Neural cell (in vitro differentiated cells): ENCODE results near the gene FAM227A. TPM values are rescaled to one million over a fixed set of nuclear protein-coding genes. Genes with fewer than 3 reads are reported as not detected.

Experiments
- H2AFZ ChIP-seq: fragments of 200-600, 300-800 bp; sonication (generic), shearing (Covaris generic); 2 replicates; pipeline ENCODE4 v1.6.0; 2014; ENCODE audit warnings: low read depth, mild to moderate bottlenecking, antibody characterized with exemption, low read length, moderate library complexity
- H3F3A ChIP-seq: fragments of 200-600 bp; shearing (Covaris generic); 2 replicates; pipeline ENCODE4 v1.6.1; 2016; ENCODE audit warnings: mild to moderate bottlenecking, moderate library complexity, mixed read lengths, antibody characterized with exemption, low read length; ENCODE audit not compliant: insufficient read depth, poor library complexity, severe bottlenecking
- H3K27ac ChIP-seq: fragments of 200-600, 300-800 bp; sonication (generic), shearing (Covaris generic); 2 replicates; pipeline ENCODE4 v1.5.1; 2014; ENCODE audit warnings: mild to moderate bottlenecking, low read length, moderate library complexity
- H3K27me3 ChIP-seq: fragments of 300-800, 200-600 bp; sonication (generic), shearing (Covaris generic); 2 replicates; pipeline ENCODE4 v1.6.0; 2014; ENCODE audit warnings: mild to moderate bottlenecking, low read depth, low read length, moderate library complexity; ENCODE audit not compliant: insufficient read depth
- H3K36me3 ChIP-seq: fragments of 300-800, 200-600 bp; sonication (generic), shearing (Covaris generic); 2 replicates; pipeline ENCODE4 v1.5.1; 2014; ENCODE audit warnings: mild to moderate bottlenecking, antibody characterized with exemption, low read length, moderate library complexity; ENCODE audit not compliant: insufficient read depth
- H3K4me2 ChIP-seq: fragments of 300-800, 200-600 bp; sonication (generic), shearing (Covaris generic); 2 replicates; pipeline ENCODE4 v1.6.0; 2014; ENCODE audit warnings: mild to moderate bottlenecking, low read length
- H3K4me3 ChIP-seq: fragments of 300-800, 200-600 bp; sonication (generic), shearing (Covaris generic); 2 replicates; pipeline ENCODE4 v1.5.1; 2014; ENCODE audit warnings: mild to moderate bottlenecking, low read length, moderate library complexity
- H3K79me2 ChIP-seq: fragments of 200-600 bp; shearing (Covaris generic); replicated peaks from 2 replicates; pipeline ENCODE4 v1.6.0; 2014; ENCODE audit warnings: mild to moderate bottlenecking, low read length, moderate library complexity; ENCODE audit not compliant: insufficient read depth
- H3K9ac ChIP-seq: fragments of 300-800, 200-600 bp; sonication (generic), shearing (Covaris generic); 2 replicates; pipeline ENCODE4 v1.6.1; 2016; ENCODE audit warnings: mild to moderate bottlenecking, low read length, mixed read lengths
- H3K9me2 ChIP-seq: fragments of 200-600 bp; shearing (Covaris generic); 2 replicates; pipeline ENCODE4 v1.6.1; 2016; ENCODE audit warnings: mild to moderate bottlenecking, low read length, mixed read lengths; ENCODE audit not compliant: insufficient read depth
- H3K9me3 ChIP-seq: fragments of 200-600, 300-800 bp; sonication (generic), shearing (Covaris generic); 2 replicates; pipeline ENCODE4 v1.6.1; 2016; ENCODE audit warnings: mild to moderate bottlenecking, mixed run types, low read length, moderate library complexity, mixed read lengths
- H4K20me1 ChIP-seq: fragments of 200-600 bp; shearing (Covaris generic); 2 replicates; pipeline ENCODE4 v1.6.1; 2016; ENCODE audit warnings: mild to moderate bottlenecking, mixed run types; ENCODE audit not compliant: insufficient read depth
- EP300 ChIP-seq: fragments of 450-650 bp; conservative IDR thresholded peaks from 2 replicates; pipeline ENCODE4 v1.6.1; 2014; ENCODE audit warnings: antibody characterized with exemption, mild to moderate bottlenecking, moderate library complexity; ENCODE audit not compliant: poor library complexity, severe bottlenecking
- EZH2 ChIP-seq: fragments of 200-600, 300-800 bp; shearing (Covaris generic), sonication (generic); IDR thresholded peaks from 2 replicates; pipeline ENCODE4 v1.6.1; 2014; ENCODE audit warnings: antibody characterized with exemption, low read length, borderline replicate concordance, mild to moderate bottlenecking; ENCODE audit not compliant: insufficient read depth, poor library complexity, severe bottlenecking
- MXI1 ChIP-seq: fragments of 450-650 bp; conservative IDR thresholded peaks from 2 replicates; pipeline ENCODE4 v1.6.1; 2014; ENCODE audit warnings: antibody characterized with exemption, mild to moderate bottlenecking; ENCODE audit not compliant: poor library complexity, severe bottlenecking
- POLR2AphosphoS5 ChIP-seq: IDR thresholded peaks from 2 replicates; pipeline ENCODE4 v1.6.1; 2012
- RAD21 ChIP-seq: fragments of 450-650 bp; conservative IDR thresholded peaks from 2 replicates; pipeline ENCODE4 v1.6.1; 2014; ENCODE audit warnings: antibody characterized with exemption, mild to moderate bottlenecking, moderate library complexity
- SMC3 ChIP-seq: fragments of 450-650 bp; conservative IDR thresholded peaks from 2 replicates; pipeline ENCODE4 v1.6.1; 2014; ENCODE audit warnings: antibody characterized with exemption, mild to moderate bottlenecking, moderate library complexity; ENCODE audit not compliant: poor library complexity
- TAF1 ChIP-seq: IDR thresholded peaks from 2 replicates; pipeline ENCODE4 v1.6.1; 2012; ENCODE audit warnings: low read depth
- polyA plus RNA-seq: library from polyadenylated mRNA; depleted of rRNA; stranded (reverse); fragments of >200 nt; gene quantifications from 2 replicates; pipeline ENCODE4 v1.2.3, GENCODE V29; 2014
- TF ChIP-seq, protein P1 (sequence below): IDR thresholded peaks from 2 replicates; pipeline ENCODE4 v1.6.1; 2012; ENCODE audit warnings: borderline replicate concordance
- TF ChIP-seq, protein P2 (sequence below): fragments of 450-650 bp; IDR thresholded peaks from 2 replicates; pipeline ENCODE4 v1.5.1; 2014; ENCODE audit warnings: antibody characterized with exemption, mild to moderate bottlenecking, moderate library complexity; ENCODE audit not compliant: poor library complexity, severe bottlenecking

FAM227A gene
- polyA plus RNA-seq, 1 donor from 2014 or later: 14.0 TPM

DNA sequence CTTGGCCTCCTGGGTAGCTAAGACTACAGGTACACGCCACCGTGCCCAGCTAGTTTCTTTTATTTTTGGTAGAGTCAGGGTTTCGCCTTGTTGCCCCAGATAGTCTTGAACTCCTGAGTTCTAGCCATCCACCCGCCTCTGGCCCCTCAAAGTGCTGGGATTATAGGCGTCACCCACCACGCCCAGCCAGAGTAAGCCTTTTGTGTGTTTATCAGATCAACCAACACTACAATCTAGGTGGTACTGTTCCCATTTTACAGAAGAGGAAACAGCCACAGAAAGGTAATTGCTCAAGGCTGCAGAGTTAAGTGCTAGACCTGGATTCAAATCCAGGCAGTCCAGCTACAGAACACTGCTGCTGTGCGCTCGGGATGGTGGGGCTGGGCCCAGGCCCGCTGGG, 28.7 kb upstream of the FAM227A start:
- Histone ChIP-seq H3K9me3 (no peaks in the 10 kb centered on the region), H3K4me2 (no peak overlapping the region), H3K4me3 (no peak overlapping the region), H3F3A (no peaks in the 10 kb centered on the region), H2AFZ (no peak overlapping the region), H3K9me2 (no peaks in the 10 kb centered on the region), H3K27me3 (no peaks in the 10 kb centered on the region), H3K27ac (no peak overlapping the region), H3K36me3 (no peaks in the 10 kb centered on the region), H4K20me1 (no peaks in the 10 kb centered on the region), H3K79me2 (peaks cover 21% of the 10 kb centered on the region), H3K9ac (no peak overlapping the region)
- TF ChIP-seq, protein P1, sequence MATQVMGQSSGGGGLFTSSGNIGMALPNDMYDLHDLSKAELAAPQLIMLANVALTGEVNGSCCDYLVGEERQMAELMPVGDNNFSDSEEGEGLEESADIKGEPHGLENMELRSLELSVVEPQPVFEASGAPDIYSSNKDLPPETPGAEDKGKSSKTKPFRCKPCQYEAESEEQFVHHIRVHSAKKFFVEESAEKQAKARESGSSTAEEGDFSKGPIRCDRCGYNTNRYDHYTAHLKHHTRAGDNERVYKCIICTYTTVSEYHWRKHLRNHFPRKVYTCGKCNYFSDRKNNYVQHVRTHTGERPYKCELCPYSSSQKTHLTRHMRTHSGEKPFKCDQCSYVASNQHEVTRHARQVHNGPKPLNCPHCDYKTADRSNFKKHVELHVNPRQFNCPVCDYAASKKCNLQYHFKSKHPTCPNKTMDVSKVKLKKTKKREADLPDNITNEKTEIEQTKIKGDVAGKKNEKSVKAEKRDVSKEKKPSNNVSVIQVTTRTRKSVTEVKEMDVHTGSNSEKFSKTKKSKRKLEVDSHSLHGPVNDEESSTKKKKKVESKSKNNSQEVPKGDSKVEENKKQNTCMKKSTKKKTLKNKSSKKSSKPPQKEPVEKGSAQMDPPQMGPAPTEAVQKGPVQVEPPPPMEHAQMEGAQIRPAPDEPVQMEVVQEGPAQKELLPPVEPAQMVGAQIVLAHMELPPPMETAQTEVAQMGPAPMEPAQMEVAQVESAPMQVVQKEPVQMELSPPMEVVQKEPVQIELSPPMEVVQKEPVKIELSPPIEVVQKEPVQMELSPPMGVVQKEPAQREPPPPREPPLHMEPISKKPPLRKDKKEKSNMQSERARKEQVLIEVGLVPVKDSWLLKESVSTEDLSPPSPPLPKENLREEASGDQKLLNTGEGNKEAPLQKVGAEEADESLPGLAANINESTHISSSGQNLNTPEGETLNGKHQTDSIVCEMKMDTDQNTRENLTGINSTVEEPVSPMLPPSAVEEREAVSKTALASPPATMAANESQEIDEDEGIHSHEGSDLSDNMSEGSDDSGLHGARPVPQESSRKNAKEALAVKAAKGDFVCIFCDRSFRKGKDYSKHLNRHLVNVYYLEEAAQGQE: no peak
- TF ChIP-seq, protein P2, sequence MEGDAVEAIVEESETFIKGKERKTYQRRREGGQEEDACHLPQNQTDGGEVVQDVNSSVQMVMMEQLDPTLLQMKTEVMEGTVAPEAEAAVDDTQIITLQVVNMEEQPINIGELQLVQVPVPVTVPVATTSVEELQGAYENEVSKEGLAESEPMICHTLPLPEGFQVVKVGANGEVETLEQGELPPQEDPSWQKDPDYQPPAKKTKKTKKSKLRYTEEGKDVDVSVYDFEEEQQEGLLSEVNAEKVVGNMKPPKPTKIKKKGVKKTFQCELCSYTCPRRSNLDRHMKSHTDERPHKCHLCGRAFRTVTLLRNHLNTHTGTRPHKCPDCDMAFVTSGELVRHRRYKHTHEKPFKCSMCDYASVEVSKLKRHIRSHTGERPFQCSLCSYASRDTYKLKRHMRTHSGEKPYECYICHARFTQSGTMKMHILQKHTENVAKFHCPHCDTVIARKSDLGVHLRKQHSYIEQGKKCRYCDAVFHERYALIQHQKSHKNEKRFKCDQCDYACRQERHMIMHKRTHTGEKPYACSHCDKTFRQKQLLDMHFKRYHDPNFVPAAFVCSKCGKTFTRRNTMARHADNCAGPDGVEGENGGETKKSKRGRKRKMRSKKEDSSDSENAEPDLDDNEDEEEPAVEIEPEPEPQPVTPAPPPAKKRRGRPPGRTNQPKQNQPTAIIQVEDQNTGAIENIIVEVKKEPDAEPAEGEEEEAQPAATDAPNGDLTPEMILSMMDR: no peak
- no peak for TF ChIP-seq POLR2AphosphoS5
- no peak for TF ChIP-seq EZH2

DNA sequence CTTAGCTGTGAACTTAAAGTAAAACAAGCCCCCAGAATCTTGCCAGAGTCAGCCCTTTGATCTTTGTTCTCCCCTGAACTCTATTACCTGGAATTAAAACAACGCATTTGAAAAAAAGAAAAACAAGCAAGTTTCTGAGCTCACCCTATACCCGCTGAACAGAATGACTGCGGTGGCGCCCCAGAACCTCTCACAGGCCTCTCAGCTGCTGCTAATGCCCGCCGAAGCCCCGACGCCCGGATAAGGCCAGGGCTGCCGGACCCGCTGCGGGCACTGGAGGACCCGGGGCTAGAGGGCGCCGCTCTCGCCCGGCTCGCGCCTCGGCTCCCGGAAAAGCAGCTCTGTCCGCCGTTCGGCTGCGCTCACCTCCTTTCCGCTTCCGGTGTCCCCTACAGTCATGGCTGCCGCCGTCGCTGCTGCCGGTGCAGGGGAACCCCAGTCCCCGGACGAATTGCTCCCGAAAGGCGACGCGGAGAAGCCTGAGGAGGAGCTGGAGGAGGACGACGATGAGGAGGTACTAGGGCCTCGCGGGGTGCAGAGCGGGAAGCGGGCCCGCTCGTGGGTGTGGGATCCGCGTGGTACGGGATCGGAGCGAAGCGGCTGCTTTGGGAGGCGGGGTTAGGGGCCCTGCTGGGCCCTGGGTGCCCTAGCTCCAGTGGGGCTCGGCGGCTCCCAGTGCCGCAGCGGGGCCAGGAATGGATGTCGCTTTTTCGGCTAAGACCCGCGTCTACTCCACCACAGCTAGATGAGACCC, 25.6 kb upstream of the FAM227A start, which contains the start of gene TOMM22:
TSS of gene TOMM22 (plus strand) at position 376 of the 754 bp plus-strand sequence. CDS start at position 398, 22 bp downstream.
- H3K27ac ChIP-seq: peak within 1 kb of the TSS; percentile 65
- peaks cover 21% of the 10 kb centered on the region for H3K79me2 ChIP-seq
- no peaks in the 10 kb centered on the region for H3K9me2 ChIP-seq
- H3K9me3 ChIP-seq: no peaks in the 10 kb centered on the region
- TF ChIP-seq SMC3 (peak; percentile 72), MXI1 (peak; percentile 96), TAF1 (peak; percentile 87), RAD21 (peak; percentile 56), EZH2 (no peak), POLR2AphosphoS5 (peak; percentile 90), EP300 (peak; percentile 59)
- TF ChIP-seq, protein P1: peak; percentile 86
- TF ChIP-seq, protein P2: peak; percentile 91
- no peaks in the 10 kb centered on the region for H3K36me3 ChIP-seq
- peak within 1 kb of the TSS; percentile 87 for H3K9ac ChIP-seq
- no peaks in the 10 kb centered on the region for H3K27me3 ChIP-seq
- no peaks in the 10 kb centered on the region for H4K20me1 ChIP-seq
- H3K4me3 ChIP-seq: peak within 1 kb of the TSS; percentile 97
- peak within 1 kb of the TSS; percentile 97 for H3K4me2 ChIP-seq
- peak within 1 kb of the TSS; percentile 90 for H2AFZ ChIP-seq
- H3F3A ChIP-seq: no peaks in the 10 kb centered on the region
